Raji (cell line): ENCODE results near the gene MYO18A.

Experiments used
- POLR2A ChIP-seq: IDR thresholded peaks from 2 replicates; pipeline ENCODE4 v1.6.1; 2011; ENCODE audit warnings: low read depth, low read length, control low read depth; ENCODE audit not compliant: insufficient read depth

The MYO18A gene

DNA sequence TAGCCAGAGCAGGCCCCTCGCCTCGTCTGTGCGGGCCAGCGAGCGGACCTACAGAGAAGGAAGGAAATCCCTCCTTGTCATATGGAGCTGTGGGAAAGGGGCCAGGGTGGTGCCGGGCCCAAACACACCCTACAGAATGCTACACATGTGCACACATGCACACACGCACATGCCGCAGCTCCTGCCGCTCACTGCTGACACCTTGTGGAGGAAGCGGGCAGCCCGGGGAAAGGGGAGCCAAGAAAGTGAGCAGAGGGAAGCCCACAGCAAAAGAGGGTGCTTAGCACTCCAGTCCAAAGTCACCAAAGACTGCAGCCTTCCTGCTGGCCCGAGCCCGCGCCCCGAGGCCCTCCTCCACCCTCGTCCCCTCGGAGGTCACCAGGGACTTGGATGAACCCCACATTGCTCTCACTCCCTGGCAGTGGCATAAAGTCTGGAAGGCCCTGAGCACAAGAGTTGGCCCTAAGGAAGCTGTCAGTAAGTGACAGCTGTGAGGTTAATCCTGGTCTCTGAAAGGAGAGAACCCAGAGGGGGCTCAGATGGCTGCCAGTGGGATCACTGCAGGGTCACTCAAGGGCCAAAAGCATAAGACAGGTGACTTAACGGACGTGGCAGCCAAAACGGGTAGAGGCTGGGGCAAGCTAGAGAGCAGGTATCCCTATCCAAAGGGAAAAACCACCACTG, 68.2 kb downstream of the MYO18A start:
- TF ChIP-seq POLR2A, result no peak

DNA sequence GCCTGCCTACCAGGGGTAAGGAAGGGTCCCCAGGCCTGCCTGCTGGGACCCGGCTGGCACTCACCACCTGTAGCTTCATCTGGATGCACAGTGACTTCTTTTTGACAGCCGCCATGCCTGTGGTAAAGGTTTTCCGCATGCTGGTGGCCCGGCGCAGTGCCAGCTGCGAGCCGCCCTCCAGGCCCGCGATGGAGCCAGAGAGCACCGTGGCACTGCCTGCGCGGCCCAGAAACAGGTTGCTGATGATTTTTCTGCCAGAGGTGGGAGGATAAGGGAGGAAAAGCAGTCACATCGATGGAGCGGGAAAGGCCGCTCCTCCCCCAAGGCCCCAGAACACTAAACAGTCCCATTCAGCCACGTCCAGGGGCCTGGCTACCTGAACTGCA, 69.8 kb downstream of the MYO18A start:
- no peak for TF ChIP-seq POLR2A

DNA sequence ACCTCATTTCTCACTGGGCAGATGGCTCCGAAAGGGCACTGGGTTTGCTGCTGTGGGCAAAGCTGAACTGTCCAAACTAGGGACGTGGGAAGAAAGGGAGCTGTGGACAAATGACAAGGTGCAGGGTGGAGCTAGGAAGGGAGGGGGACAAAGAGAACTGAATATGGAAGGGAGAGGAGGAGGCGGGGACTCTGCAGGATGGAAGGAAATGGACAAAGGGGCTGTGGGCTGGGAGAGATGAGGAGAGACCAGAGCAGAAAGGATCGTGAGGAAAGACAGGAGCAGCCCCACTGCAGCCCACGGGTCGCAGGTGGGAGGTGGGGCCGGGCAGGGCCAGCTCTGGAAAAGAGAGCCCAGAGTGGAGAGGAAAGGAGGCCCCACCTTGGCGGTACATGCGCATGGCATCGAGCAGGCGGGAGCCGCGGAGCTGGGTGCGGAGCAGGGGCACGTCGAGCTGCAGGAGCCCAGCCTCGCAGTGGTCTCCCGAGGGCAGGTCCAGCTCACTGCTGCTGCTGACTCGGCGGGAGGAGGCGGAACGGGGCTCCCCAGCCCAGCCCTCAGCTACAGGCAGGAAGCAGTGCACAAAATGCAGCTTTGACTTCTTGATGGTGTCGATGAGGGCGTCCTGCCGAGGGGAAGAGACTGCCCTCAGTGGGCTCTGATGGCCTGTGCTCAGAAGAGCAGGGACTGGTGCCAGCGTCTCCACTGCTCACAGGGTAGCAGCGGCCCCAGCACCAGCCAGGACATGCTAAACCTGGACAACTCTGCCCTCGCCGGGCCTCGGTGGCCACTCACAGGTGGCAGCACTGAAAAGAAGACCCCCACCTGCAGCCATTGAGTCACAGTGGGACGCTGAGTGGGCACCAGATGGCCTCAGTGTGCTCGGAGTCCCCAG, 70.5 kb downstream of the MYO18A start:
- no peak for TF ChIP-seq POLR2A

DNA sequence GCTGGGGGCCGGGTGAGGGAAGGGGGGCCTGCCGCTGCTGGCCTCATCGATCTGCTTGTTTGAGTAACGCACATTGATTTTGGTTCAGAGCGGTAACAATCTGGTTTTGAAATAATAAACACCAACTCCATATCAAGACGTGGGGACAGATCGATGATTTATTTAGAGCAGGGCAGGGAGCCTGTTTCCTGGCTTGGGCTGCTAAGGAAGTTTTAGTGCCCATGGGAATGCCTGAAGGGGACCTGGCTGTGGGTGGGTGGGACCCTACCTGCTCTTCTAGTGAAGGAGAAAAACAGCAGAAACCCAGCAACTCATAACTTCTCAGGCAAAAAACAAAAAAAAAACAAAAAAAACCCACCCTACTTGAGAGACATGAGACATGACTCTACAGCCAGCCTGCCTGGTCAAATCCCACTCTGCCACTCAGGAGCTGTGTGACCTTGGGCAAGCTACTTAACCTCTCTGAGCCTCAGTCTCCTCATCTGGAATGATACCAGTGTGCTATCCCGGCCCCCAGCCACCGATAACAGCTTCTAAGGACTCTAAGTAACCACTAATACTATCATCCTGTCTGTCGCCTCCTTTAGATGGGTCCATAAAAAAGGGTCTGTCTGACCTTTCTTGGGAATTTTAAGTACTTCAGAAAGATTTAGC, 71.2 kb downstream of the MYO18A start:
- no peak for TF ChIP-seq POLR2A

DNA sequence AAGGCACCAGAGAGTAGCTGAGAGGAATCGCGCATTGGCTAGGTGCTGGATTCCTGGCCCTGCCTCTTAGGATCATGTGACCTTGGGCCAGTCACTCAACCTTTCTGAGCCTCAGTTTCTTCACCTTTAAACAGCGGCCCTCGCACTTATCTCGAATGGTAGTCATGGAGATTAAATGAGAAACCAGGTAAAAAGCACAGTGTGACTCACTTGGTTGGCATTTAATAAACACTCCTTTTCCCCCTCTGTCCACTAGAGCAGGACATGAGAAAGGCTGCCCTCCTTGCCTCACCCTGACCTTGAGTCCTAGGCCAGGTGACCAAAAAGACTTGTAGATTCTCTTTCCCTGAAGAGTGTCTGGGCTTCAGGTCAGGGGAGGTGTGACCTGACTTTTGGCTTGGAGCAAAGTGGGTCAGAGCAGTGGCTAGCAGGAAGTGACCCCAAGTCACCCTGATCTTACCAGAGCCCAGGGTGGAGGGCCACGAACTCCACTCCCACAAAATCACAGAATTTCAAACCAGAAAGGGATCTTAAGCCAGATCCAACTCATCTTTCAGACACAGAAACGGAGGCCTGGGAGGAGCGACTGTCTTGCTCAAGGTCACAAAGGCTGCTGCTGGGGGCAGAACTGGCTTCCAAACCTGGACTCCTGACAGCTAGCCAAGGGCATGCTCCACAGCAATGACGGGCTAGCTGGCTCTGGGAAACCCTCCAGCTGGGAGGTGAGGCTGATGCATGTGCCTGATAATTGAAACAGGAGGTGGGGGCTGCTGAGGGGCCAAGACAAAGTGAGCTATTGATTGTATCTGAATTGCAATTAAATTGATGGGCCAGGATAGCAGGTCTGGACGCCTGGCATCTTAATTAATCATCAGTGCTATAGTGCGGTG, 72.0 kb downstream of the MYO18A start:
- no peak for TF ChIP-seq POLR2A

DNA sequence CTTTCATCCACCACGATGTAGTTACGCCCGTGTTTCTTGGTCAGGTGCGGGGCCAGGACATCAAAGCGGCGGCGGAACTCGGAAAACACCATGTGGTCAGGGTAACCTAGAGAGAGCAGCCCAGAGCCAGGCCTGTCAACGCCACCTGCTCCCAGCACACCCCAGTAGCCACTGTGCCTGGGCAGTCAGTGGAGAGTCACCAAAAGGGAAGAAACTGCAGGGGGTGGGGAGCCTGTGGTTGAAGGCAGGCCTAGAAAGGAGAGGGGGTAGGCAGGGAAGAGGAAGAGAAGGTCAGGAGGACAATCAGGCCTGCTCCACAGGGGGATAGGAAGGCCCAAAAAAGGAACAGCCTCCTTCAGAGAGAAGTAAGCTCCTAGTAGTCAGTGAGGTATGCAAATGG, 73.1 kb downstream of the MYO18A start:
- TF ChIP-seq POLR2A, result no peak

DNA sequence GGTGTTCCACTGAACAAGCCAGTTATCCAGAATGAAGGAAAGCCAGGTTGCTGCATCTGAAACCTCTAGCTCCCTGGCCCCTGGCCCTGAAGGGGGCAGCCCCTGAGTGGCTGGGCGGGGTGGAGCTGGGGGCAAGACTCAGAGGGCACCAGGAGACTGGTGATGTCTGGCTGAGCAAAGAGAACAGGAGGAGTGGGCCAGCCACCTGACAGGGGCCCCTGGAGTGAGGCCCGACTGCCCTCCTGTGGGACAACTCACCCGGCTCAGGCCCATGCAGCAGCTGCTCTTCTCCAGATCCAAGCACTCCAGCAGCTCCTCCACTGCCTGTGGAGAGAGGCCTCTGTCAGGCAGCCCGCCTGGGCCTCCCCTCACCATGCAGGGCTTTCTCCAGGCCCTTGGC, 76.9 kb downstream of the MYO18A start:
- TF ChIP-seq POLR2A, result no peak

DNA sequence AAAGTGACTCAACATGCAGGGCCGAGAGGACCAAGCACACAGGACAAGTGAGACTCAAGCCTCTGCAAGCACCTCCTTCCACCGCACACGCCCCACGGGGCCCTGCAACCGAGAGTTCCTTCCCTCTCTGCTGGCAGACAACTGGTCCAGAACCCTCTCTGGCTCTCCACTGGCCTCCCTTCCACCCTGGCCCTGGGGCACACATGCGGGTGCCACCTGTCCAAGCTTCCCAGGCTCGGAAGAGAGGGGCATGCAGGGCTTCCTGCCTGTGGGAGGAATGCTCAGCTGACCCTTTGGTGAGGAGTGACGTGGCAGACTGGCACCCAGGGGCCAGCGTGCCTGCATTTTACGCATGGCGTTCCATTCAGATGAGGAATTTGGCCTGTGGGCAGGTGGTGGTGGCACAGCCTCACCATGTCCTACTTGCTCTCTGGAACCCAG, 77.4 kb downstream of the MYO18A start:
- no peak for TF ChIP-seq POLR2A

DNA sequence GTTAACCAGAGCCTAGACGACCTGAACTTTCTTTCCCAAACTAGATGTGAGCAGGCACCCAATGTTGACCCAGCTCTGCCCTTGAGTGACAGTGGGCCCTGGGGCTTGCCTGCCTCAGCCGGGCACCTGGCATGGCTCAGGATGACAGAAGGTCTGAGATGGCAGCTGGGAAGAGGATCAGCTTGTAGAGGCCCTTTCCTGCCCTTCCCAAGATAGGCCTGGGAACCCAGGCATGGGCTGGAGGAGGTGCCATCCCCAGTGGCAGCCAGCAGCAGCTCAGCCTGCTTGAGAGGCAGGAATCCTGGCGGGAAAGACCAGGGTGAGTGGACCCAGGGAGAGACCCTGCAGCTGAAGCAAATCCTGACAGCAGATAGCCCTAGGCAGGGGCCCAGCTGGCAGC, 78.2 kb downstream of the MYO18A start:
- no peak for TF ChIP-seq POLR2A

DNA sequence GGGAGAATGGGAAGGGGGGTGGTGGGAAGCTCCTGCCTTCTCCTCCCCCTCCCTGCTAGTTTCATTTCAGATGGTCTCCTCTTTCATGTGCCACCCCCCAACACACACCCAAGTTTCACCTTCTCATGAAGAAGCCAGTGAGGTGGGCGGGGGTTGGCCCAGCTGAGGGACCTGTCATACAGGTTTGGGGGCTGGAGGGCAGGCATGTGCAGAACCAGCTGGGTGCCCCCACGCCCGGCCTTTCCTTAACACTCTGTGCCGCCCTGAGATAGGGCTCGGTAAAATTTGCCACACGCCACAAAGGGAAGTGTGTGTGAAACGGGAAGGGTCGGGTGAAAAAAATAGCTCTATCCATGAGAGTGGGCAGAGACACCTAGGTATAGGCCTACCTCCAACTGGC, 79.9 kb downstream of the MYO18A start:
- TF ChIP-seq POLR2A, result no peak

DNA sequence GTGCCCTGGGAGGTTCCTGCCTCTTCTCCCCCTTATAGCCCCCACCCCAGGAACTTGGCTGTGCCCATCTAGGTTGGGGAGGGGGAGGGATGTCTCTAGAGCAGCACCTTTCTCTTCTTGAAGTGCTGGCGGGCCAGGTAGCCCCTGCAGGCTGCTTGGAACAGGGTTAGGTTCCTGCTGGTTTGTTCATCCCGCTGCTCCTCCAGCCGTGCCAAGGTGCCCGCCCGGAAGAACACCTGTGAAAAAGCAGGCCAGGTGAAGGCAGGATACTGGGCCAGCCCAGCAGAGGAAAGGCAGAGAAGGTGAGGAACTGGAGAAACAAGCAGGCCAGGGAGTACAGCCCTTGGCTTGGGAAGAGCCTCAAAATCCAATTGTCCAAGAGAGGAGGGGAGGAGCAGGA, 80.7 kb downstream of the MYO18A start:
- TF ChIP-seq POLR2A, result no peak

DNA sequence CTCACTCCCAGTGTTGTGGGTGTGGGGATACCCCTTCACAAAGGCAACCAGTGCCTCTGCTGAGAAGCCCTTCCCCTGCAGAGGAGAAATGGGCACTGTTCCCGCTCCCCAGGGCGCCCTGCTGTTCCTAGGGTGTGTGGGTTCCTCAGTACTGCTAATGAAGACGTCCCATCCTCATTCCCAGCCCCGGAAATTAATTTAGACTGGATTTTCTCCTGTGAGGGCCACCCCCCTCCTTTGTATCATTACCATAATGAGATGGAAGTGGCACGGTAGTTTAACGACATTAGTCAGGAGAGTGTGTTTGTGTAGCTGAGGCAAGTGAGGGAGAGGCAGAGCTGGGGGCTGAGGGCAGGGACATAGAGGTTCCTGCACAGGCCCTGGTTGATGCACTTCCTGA, 84.1 kb downstream of the MYO18A start:
- TF ChIP-seq POLR2A, result no peak

DNA sequence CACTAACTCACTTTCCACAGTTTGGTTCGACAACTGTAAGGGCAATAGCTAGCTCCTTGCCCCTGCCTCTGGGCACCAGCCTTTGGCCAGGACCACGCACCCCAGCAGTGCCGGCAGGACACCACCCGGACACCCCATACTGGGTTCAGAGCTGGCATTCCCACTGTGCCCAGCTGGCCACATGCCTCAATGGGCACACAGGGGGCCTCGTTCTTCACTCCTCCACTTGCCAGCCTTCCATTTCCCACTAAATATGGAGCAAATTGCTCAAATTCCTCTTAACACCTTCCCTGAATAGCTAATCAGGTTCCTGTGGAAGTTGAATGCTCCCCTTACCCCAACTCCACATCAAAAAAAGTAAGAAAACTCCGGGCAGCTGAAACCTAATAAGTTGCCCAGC, 84.8 kb downstream of the MYO18A start:
- no peak for TF ChIP-seq POLR2A

DNA sequence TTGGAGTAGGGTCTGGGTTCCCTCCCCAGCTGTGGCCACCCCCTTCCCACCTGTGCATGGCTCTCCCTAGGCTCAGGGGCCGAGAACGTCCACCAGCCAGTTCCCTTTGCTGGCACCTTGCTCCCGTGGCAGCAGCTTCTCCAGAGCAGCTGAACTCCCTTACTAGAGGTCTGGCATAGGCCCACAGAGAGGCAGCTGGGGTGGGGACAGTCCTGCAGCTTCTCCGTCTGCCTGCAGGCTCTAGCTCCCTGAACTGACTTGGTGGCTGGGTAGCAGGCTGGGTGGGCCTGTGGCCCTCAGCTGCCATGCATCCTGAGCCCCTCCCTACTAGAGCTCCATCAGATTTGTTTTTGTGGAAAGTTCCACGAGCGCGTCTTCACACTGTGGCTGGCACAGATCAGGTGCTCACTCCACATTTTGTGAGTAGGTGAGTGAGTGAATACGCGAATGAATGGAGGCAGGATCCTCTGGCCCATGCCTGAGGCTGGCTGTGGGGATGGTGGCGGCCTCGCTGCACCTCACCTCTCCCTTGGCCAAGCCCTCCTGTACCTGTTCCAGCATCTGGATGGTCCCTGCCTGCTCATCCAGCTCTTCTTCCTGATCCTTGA, 86.0 kb downstream of the MYO18A start:
- no peak for TF ChIP-seq POLR2A
